Measurements from ENCODE around the gene SGCD.
"Not testable (repeated sequence)": the region's sequence is repeated elsewhere in the genome, so short reads cannot be mapped to it uniquely, and the experiment has no call there.

Gene SGCD

DNA sequence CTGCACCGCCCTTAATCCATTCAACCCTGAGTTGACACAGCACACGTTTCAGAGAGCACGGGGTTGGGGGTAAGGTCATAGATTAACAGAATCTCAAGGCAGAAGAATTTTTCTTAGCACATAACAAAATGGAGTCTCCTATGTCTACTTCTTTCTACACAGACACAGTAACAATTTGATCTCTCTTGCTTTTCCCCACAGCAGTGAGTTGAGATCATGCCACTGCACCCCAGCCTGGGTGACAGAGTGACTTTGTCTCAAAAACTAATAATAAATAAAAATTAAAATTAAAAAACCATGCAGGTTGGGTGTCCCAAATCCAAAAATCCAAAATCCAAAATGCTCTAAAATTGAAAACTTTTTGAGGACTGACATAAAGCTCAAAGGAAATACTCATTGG lies 339.7 kb downstream of the SGCD start:
- no CpG with 5 or more reads among the region's 3 CpGs for WGBS, 2 experiments (ENCODE audit: insufficient coverage in 2 of 2)
- H3K9me3 ChIP-seq (ENCODE audit: control insufficient read depth, low read length); H3K4me1 ChIP-seq (ENCODE audit: control insufficient read depth, insufficient read depth, low read length, poor library complexity, severe bottlenecking); H3K4me3 ChIP-seq (ENCODE audit: extremely low read depth, insufficient read depth, low read length, poor library complexity, severe bottlenecking); H3K27ac ChIP-seq (ENCODE audit: low read depth, low read length, severe bottlenecking); H3K36me3 ChIP-seq (ENCODE audit: control insufficient read depth, insufficient read depth, low read length): not testable (repeated sequence)

- no peaks in the 10 kb centered on the region for H3K9me3 ChIP-seq (ENCODE audit: control insufficient read depth, low read length)
- WGBS, 2 experiments (ENCODE audit: insufficient coverage in 2 of 2): 92% methylated on average over 1 to 2 of the region's 3 CpGs
- H3K27ac ChIP-seq (ENCODE audit: low read depth, low read length, severe bottlenecking): no peak overlapping the region
- no peaks in the 10 kb centered on the region for H3K36me3 ChIP-seq (ENCODE audit: control insufficient read depth, insufficient read depth, low read length)
- H3K4me1 ChIP-seq (ENCODE audit: control insufficient read depth, insufficient read depth, low read length, poor library complexity, severe bottlenecking): no peaks in the 10 kb centered on the region
- no peak overlapping the region for H3K4me3 ChIP-seq (ENCODE audit: extremely low read depth, insufficient read depth, low read length, poor library complexity, severe bottlenecking)
Measured at GRCh38 chr5:156667616-156668015, 340.7 kb downstream of the SGCD start.

DNA sequence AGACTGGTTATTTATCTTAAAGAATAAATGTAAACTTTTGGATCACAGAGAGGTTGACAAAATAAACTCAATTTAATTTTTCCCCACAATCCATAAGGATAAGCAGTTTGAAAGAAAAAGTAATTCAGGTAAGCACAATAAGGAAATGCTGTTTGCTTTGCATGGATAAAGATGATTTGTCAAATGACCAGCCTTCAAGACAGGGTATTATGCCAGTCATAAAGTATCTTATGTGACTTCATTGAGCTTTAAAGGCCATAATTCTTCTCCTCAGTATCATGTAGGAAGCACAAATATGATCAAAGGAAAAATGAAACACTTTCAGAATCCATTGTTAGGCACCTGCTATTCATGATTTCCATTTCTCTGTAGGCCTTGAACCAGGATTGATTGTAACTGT lies 342.5 kb downstream of the SGCD start:
- no peaks in the 10 kb centered on the region for H3K9me3 ChIP-seq (ENCODE audit: control insufficient read depth, low read length)
- H3K27ac ChIP-seq (ENCODE audit: low read depth, low read length, severe bottlenecking): no peak overlapping the region
- H3K4me1 ChIP-seq (ENCODE audit: control insufficient read depth, insufficient read depth, low read length, poor library complexity, severe bottlenecking): no peaks in the 10 kb centered on the region
- no peak overlapping the region for H3K4me3 ChIP-seq (ENCODE audit: extremely low read depth, insufficient read depth, low read length, poor library complexity, severe bottlenecking)
- no peaks in the 10 kb centered on the region for H3K36me3 ChIP-seq (ENCODE audit: control insufficient read depth, insufficient read depth, low read length)

GRCh38 chr5:156670615-156671014 lies 343.7 kb downstream of the SGCD start:
- Histone ChIP-seq H3K9me3 (ENCODE audit: control insufficient read depth, low read length) (no peaks in the 10 kb centered on the region), H3K4me1 (ENCODE audit: control insufficient read depth, insufficient read depth, low read length, poor library complexity, severe bottlenecking) (no peaks in the 10 kb centered on the region), H3K4me3 (ENCODE audit: extremely low read depth, insufficient read depth, low read length, poor library complexity, severe bottlenecking) (no peak overlapping the region), H3K36me3 (ENCODE audit: control insufficient read depth, insufficient read depth, low read length) (no peaks in the 10 kb centered on the region), H3K27ac (ENCODE audit: low read depth, low read length, severe bottlenecking) (no peak overlapping the region)
- WGBS, 2 experiments (ENCODE audit: insufficient coverage in 2 of 2): 56 to 100% methylated on average over 1 of the region's 2 CpGs

GRCh38 chr5:156675395-156675794 lies 348.4 kb downstream of the SGCD start:
- Histone ChIP-seq H3K36me3 (ENCODE audit: control insufficient read depth, insufficient read depth, low read length) (no peaks in the 10 kb centered on the region), H3K4me1 (ENCODE audit: control insufficient read depth, insufficient read depth, low read length, poor library complexity, severe bottlenecking) (no peaks in the 10 kb centered on the region), H3K4me3 (ENCODE audit: extremely low read depth, insufficient read depth, low read length, poor library complexity, severe bottlenecking) (no peak overlapping the region), H3K9me3 (ENCODE audit: control insufficient read depth, low read length) (no peaks in the 10 kb centered on the region), H3K27ac (ENCODE audit: low read depth, low read length, severe bottlenecking) (no peak overlapping the region)

DNA sequence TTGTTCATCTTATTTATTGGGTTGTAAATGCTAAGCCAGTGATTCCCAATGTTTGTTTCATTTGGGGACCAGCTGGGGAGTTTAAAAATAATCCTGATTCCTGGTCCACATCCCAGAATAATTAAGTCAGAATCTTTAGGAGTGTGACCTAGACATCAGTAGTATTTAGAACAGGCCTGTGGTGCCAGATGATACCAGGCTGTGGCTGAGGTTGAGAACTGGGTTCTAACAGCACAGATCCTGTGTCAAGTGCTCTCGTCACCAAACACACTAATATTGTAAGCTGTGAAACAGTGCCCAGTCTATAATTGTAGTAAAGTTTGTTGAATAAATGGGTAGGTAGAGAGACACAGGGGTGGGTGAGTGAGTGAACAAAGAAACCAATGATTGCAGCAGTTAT lies 351.0 kb downstream of the SGCD start:
- WGBS, 2 experiments (ENCODE audit: insufficient coverage in 2 of 2): 100% methylated on average over 1 of the region's 1 CpG; no CpG with 5 or more reads in 1 of the 2 experiments

GRCh38 chr5:156678484-156678883 lies 351.5 kb downstream of the SGCD start:
- no peaks in the 10 kb centered on the region for H3K4me1 ChIP-seq (ENCODE audit: control insufficient read depth, insufficient read depth, low read length, poor library complexity, severe bottlenecking)
- WGBS, 2 experiments (ENCODE audit: insufficient coverage in 2 of 2): 90 to 100% methylated on average over 1 of the region's 3 CpGs
- H3K36me3 ChIP-seq (ENCODE audit: control insufficient read depth, insufficient read depth, low read length): no peaks in the 10 kb centered on the region
- H3K9me3 ChIP-seq (ENCODE audit: control insufficient read depth, low read length): no peaks in the 10 kb centered on the region
- no peak overlapping the region for H3K4me3 ChIP-seq (ENCODE audit: extremely low read depth, insufficient read depth, low read length, poor library complexity, severe bottlenecking)
- no peak overlapping the region for H3K27ac ChIP-seq (ENCODE audit: low read depth, low read length, severe bottlenecking)

More for the DNA sequence above, 351.0 kb downstream of the SGCD start:
- Histone ChIP-seq H3K9me3 (ENCODE audit: control insufficient read depth, low read length) (no peaks in the 10 kb centered on the region), H3K4me1 (ENCODE audit: control insufficient read depth, insufficient read depth, low read length, poor library complexity, severe bottlenecking) (no peaks in the 10 kb centered on the region), H3K4me3 (ENCODE audit: extremely low read depth, insufficient read depth, low read length, poor library complexity, severe bottlenecking) (no peak overlapping the region), H3K27ac (ENCODE audit: low read depth, low read length, severe bottlenecking) (no peak overlapping the region), H3K36me3 (ENCODE audit: control insufficient read depth, insufficient read depth, low read length) (no peaks in the 10 kb centered on the region)

DNA sequence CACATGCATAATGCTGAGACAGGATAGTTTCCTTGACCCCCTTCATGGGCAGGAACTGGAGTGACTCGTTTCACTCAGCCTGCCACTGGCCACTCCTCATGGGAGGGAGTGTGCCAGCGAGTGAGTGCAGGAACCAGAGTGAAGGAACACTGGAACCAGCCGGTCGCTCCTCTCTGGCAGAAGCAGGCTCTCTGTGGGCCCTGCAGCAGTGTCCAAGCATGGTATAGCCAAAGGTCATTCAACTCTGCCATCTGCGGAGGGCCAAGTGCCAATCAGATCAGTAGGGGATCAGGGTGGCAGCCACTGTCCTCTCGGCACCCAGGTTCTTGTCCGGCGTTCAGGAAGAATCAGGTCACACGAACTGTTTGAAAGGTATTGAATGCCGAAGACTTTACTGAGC lies 353.9 kb downstream of the SGCD start:
- WGBS, 2 experiments (ENCODE audit: insufficient coverage in 2 of 2): 90 to 92% methylated on average over 10 of the region's 10 CpGs
- H3K9me3 ChIP-seq (ENCODE audit: control insufficient read depth, low read length): no peaks in the 10 kb centered on the region
- no peak overlapping the region for H3K4me3 ChIP-seq (ENCODE audit: extremely low read depth, insufficient read depth, low read length, poor library complexity, severe bottlenecking)
- H3K27ac ChIP-seq (ENCODE audit: low read depth, low read length, severe bottlenecking): no peak overlapping the region
- H3K4me1 ChIP-seq (ENCODE audit: control insufficient read depth, insufficient read depth, low read length, poor library complexity, severe bottlenecking): no peaks in the 10 kb centered on the region
- H3K36me3 ChIP-seq (ENCODE audit: control insufficient read depth, insufficient read depth, low read length): no peaks in the 10 kb centered on the region

- no peak overlapping the region for H3K4me3 ChIP-seq (ENCODE audit: extremely low read depth, insufficient read depth, low read length, poor library complexity, severe bottlenecking)
- no peaks in the 10 kb centered on the region for H3K9me3 ChIP-seq (ENCODE audit: control insufficient read depth, low read length)
- no peaks in the 10 kb centered on the region for H3K36me3 ChIP-seq (ENCODE audit: control insufficient read depth, insufficient read depth, low read length)
- WGBS, 2 experiments (ENCODE audit: insufficient coverage in 2 of 2): 82 to 92% methylated on average over 3 of the region's 3 CpGs
- H3K4me1 ChIP-seq (ENCODE audit: control insufficient read depth, insufficient read depth, low read length, poor library complexity, severe bottlenecking): no peaks in the 10 kb centered on the region
- H3K27ac ChIP-seq (ENCODE audit: low read depth, low read length, severe bottlenecking): no peak overlapping the region
Measured at GRCh38 chr5:156681265-156681664, 354.3 kb downstream of the SGCD start.

- Histone ChIP-seq H3K4me3 (ENCODE audit: extremely low read depth, insufficient read depth, low read length, poor library complexity, severe bottlenecking) (no peak overlapping the region), H3K9me3 (ENCODE audit: control insufficient read depth, low read length) (no peaks in the 10 kb centered on the region), H3K4me1 (ENCODE audit: control insufficient read depth, insufficient read depth, low read length, poor library complexity, severe bottlenecking) (no peaks in the 10 kb centered on the region), H3K27ac (ENCODE audit: low read depth, low read length, severe bottlenecking) (no peak overlapping the region), H3K36me3 (ENCODE audit: control insufficient read depth, insufficient read depth, low read length) (no peaks in the 10 kb centered on the region)
- 100% methylated on average over 1 of the region's 2 CpGs; no CpG with 5 or more reads in 1 of the 2 experiments for WGBS, 2 experiments (ENCODE audit: insufficient coverage in 2 of 2)
Measured at GRCh38 chr5:156682971-156683370, 356.0 kb downstream of the SGCD start.

GRCh38 chr5:156683509-156683908 lies 356.5 kb downstream of the SGCD start:
- 29% methylated on average over 1 of the region's 1 CpG; no CpG with 5 or more reads in 1 of the 2 experiments for WGBS, 2 experiments (ENCODE audit: insufficient coverage in 2 of 2)
- Histone ChIP-seq H3K27ac (ENCODE audit: low read depth, low read length, severe bottlenecking) (no peak overlapping the region), H3K36me3 (ENCODE audit: control insufficient read depth, insufficient read depth, low read length) (no peaks in the 10 kb centered on the region), H3K9me3 (ENCODE audit: control insufficient read depth, low read length) (no peaks in the 10 kb centered on the region), H3K4me1 (ENCODE audit: control insufficient read depth, insufficient read depth, low read length, poor library complexity, severe bottlenecking) (no peaks in the 10 kb centered on the region), H3K4me3 (ENCODE audit: extremely low read depth, insufficient read depth, low read length, poor library complexity, severe bottlenecking) (no peak overlapping the region)

GRCh38 chr5:156684216-156684615 lies 357.3 kb downstream of the SGCD start:
- H3K4me1 ChIP-seq (ENCODE audit: control insufficient read depth, insufficient read depth, low read length, poor library complexity, severe bottlenecking): no peaks in the 10 kb centered on the region
- 80 to 92% methylated on average over 1 to 2 of the region's 2 CpGs for WGBS, 2 experiments (ENCODE audit: insufficient coverage in 2 of 2)
- no peak overlapping the region for H3K27ac ChIP-seq (ENCODE audit: low read depth, low read length, severe bottlenecking)
- no peaks in the 10 kb centered on the region for H3K9me3 ChIP-seq (ENCODE audit: control insufficient read depth, low read length)
- H3K36me3 ChIP-seq (ENCODE audit: control insufficient read depth, insufficient read depth, low read length): no peaks in the 10 kb centered on the region
- H3K4me3 ChIP-seq (ENCODE audit: extremely low read depth, insufficient read depth, low read length, poor library complexity, severe bottlenecking): no peak overlapping the region

All from mesodermal cell (in vitro differentiated cells).